KMS-11 (cell line): ENCODE data around the gene CLTB.

Experiments used
- H2AFZ ChIP-seq: fragments of 200-600 bp; sonication (generic); 2 replicates; pipeline ENCODE4 v1.6.1; 2016; ENCODE audit warnings: antibody characterized with exemption, mixed run types, low read depth
- H3K27ac ChIP-seq: fragments of 200-600 bp; sonication (generic); 2 replicates; pipeline ENCODE4 v1.6.1; 2016; ENCODE audit warnings: mild to moderate bottlenecking, mixed run types
- H3K27me3 ChIP-seq: fragments of 200-600 bp; sonication (generic); 2 replicates; pipeline ENCODE4 v1.6.1; 2017; ENCODE audit warnings: mild to moderate bottlenecking, low read depth, mixed run types, moderate library complexity; ENCODE audit not compliant: insufficient read depth
- H3K36me3 ChIP-seq: fragments of 200-600 bp; sonication (generic); 2 replicates; pipeline ENCODE4 v1.6.1; 2017; ENCODE audit warnings: mild to moderate bottlenecking, mixed run types; ENCODE audit not compliant: insufficient read depth
- H3K4me1 ChIP-seq: fragments of 200-600 bp; sonication (generic); 2 replicates; pipeline ENCODE4 v1.6.1; 2016; ENCODE audit warnings: mild to moderate bottlenecking, low read depth, mixed run types; ENCODE audit not compliant: poor library complexity, severe bottlenecking
- H3K4me2 ChIP-seq: fragments of 200-600 bp; sonication (generic); 2 replicates; pipeline ENCODE4 v1.7.0; 2016; ENCODE audit warnings: mild to moderate bottlenecking, mixed run types
- H3K4me3 ChIP-seq: fragments of 200-600 bp; sonication (generic); IDR thresholded peaks from 2 replicates; pipeline ENCODE4 v1.6.1; 2017; ENCODE audit warnings: low read depth, low read length, mixed read lengths; ENCODE audit not compliant: insufficient read depth
- H3K79me2 ChIP-seq: fragments of 200-600 bp; sonication (generic); 2 replicates; pipeline ENCODE4 v1.6.1; 2016; ENCODE audit warnings: low read depth, mixed run types; ENCODE audit not compliant: insufficient read depth
- H3K9ac ChIP-seq: fragments of 200-600 bp; sonication (generic); 2 replicates; pipeline ENCODE4 v1.6.1; 2016; ENCODE audit warnings: mild to moderate bottlenecking, mixed run types
- H4K20me1 ChIP-seq: fragments of 200-600 bp; sonication (generic); 2 replicates; pipeline ENCODE4 v1.6.1; 2016; ENCODE audit warnings: mild to moderate bottlenecking, mixed run types; ENCODE audit not compliant: insufficient read depth
- CTCF ChIP-seq: fragments of 200-600 bp; sonication (generic); conservative IDR thresholded peaks from 2 replicates; pipeline ENCODE4 v1.6.1; 2017; ENCODE audit warnings: low read depth, mild to moderate bottlenecking, antibody characterized with exemption, low read length, moderate library complexity, mixed read lengths

The CLTB gene

GRCh38 chr5:176365351-176366231 is 50.7 kb downstream of the CLTB start, which contains the start of gene ARL10:
Gene ARL10 (plus strand): TSS chr5:176365487. CDS start chr5:176365564, 77 bp downstream.
- no peaks in the 10 kb centered on the region for H4K20me1 ChIP-seq
- no peak for TF ChIP-seq CTCF
- H3K4me2 ChIP-seq = no peak within 1 kb of the TSS
- H3K36me3 ChIP-seq = no peaks in the 10 kb centered on the region
- H3K4me1 ChIP-seq = no peaks in the 10 kb centered on the region
- no peaks in the 10 kb centered on the region for H3K27me3 ChIP-seq
- H3K79me2 ChIP-seq = peaks cover 7% of the 10 kb centered on the region; the same call in 1 of the 2 replicates
- no peak within 1 kb of the TSS for H3K4me3 ChIP-seq
- no peak within 1 kb of the TSS for H3K9ac ChIP-seq
- H2AFZ ChIP-seq = no peak within 1 kb of the TSS
- no peak within 1 kb of the TSS for H3K27ac ChIP-seq

- Histone ChIP-seq H3K27me3 (no peaks in the 10 kb centered on the region), H3K4me3 (no peak overlapping the region), H3K9ac (no peak overlapping the region), H3K36me3 (no peaks in the 10 kb centered on the region), H4K20me1 (no peaks in the 10 kb centered on the region), H3K4me1 (peaks cover 3% of the 10 kb centered on the region), H2AFZ (no peak overlapping the region), H3K27ac (no peak overlapping the region), H3K79me2 (peaks cover 10% of the 10 kb centered on the region; the same call in 1 of the 2 replicates), H3K4me2 (no peak overlapping the region)
- no peak for TF ChIP-seq CTCF
Measured at GRCh38 chr5:176364765-176365350, 51.5 kb downstream of the CLTB start.

DNA sequence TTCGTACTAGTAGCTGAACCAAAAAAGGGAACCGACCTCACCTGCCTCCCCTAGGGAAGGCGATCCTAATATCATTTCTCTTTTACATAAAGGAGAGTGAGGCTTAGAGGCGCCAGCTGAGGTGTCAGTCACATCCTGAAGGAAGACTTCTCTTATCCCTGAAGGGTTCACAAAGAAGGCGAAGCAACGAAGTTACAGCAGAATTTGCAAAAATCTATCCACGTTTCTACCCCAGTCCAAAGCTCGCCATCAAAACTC is 54.2 kb downstream of the CLTB start:
- Histone ChIP-seq H3K27me3 (no peaks in the 10 kb centered on the region), H3K4me2 (peak overlapping the region; percentile 76), H3K9ac (no peak overlapping the region; the same call in 1 of the 2 replicates), H3K79me2 (peaks cover 17% of the 10 kb centered on the region; the same call in 1 of the 2 replicates), H3K4me3 (no peak overlapping the region), H3K27ac (no peak overlapping the region), H3K4me1 (peaks cover 8% of the 10 kb centered on the region), H3K36me3 (no peaks in the 10 kb centered on the region), H2AFZ (peak overlapping the region; percentile 87), H4K20me1 (no peaks in the 10 kb centered on the region)
- no peak for TF ChIP-seq CTCF

GRCh38 chr5:176361437-176362232 is 54.7 kb downstream of the CLTB start, which contains the start of gene KIAA1191:
Gene KIAA1191 (minus strand): TSS chr5:176361764. CDS start chr5:176359508, 2,256 bp downstream.
- H3K27ac ChIP-seq = peak within 1 kb of the TSS; percentile 16; the same call in 1 of the 2 replicates

More at GRCh38 chr5:176361437-176362232, 54.7 kb downstream of the CLTB start, which contains the start of gene KIAA1191:
- no peak for TF ChIP-seq CTCF
- Histone ChIP-seq H3K4me2 (peak within 1 kb of the TSS; percentile 76), H3K4me3 (no peak within 1 kb of the TSS), H3K27me3 (no peaks in the 10 kb centered on the region), H3K36me3 (no peaks in the 10 kb centered on the region), H4K20me1 (no peaks in the 10 kb centered on the region), H3K9ac (peak within 1 kb of the TSS; percentile 62), H3K79me2 (peaks cover 17% of the 10 kb centered on the region; the same call in 1 of the 2 replicates), H3K4me1 (peaks cover 8% of the 10 kb centered on the region), H2AFZ (peak within 1 kb of the TSS; percentile 87)
